HUES6 (cell line): ENCODE data around the gene DNAH8.
"Not testable (repeated sequence)": the region's sequence is repeated elsewhere in the genome, so short reads cannot be mapped to it uniquely, and the experiment has no call there.

Experiments used
- H3K27ac ChIP-seq: 2 replicates; pipeline ENCODE4 v1.7.0; 2013; ENCODE audit warnings: low read depth, mild to moderate bottlenecking, low read length, inconsistent platforms
- H3K27me3 ChIP-seq: 2 replicates; pipeline ENCODE4 v1.6.1; 2013; ENCODE audit warnings: low read length; ENCODE audit not compliant: control insufficient read depth, insufficient read depth
- H3K36me3 ChIP-seq: 2 replicates; pipeline ENCODE4 v1.6.1; 2013; ENCODE audit warnings: low read length; ENCODE audit not compliant: control insufficient read depth, insufficient read depth
- H3K4me1 ChIP-seq: 2 replicates; pipeline ENCODE4 v1.6.1; 2013; ENCODE audit warnings: low read length; ENCODE audit not compliant: control insufficient read depth, insufficient read depth
- H3K4me3 ChIP-seq: 2 replicates; pipeline ENCODE4 v1.5.1; 2013; ENCODE audit warnings: low read depth, low read length
- H3K9ac ChIP-seq: one replicate; pipeline ENCODE4 v1.6.1; 2013; ENCODE audit warnings: mild to moderate bottlenecking, low read length
- H3K9me3 ChIP-seq: 2 replicates; pipeline ENCODE4 v1.6.1; 2013; ENCODE audit warnings: low read depth, low read length; ENCODE audit not compliant: control insufficient read depth, insufficient read depth

DNAH8 gene

DNA sequence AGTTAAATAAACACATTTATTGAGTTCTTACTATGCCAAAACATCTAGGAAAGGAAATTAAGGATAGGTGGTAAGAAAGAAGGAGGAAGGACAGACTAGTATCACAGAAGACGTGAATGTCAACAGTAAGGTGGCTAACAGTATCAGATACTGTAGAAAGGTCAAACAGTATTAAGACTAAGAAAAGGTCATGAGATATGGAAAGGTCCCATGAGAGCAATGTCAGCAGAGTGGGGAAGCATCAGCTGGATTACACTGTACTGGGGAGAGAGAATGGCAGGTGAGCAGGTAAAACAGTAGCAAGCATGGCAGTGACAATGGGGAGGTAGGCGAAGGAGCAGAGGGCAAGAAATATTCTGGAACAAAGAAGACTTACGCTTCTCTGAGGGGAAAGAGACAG, 30.2 kb upstream of the DNAH8 start:
- Histone ChIP-seq H3K4me1 (peaks cover 5% of the 10 kb centered on the region; the same call in 1 of the 2 replicates), H3K27ac (no peak overlapping the region), H3K36me3 (peaks cover 62% of the 10 kb centered on the region), H3K27me3 (no peaks in the 10 kb centered on the region), H3K4me3 (no peak overlapping the region), H3K9ac (no peak overlapping the region), H3K9me3 (no peaks in the 10 kb centered on the region)

DNA sequence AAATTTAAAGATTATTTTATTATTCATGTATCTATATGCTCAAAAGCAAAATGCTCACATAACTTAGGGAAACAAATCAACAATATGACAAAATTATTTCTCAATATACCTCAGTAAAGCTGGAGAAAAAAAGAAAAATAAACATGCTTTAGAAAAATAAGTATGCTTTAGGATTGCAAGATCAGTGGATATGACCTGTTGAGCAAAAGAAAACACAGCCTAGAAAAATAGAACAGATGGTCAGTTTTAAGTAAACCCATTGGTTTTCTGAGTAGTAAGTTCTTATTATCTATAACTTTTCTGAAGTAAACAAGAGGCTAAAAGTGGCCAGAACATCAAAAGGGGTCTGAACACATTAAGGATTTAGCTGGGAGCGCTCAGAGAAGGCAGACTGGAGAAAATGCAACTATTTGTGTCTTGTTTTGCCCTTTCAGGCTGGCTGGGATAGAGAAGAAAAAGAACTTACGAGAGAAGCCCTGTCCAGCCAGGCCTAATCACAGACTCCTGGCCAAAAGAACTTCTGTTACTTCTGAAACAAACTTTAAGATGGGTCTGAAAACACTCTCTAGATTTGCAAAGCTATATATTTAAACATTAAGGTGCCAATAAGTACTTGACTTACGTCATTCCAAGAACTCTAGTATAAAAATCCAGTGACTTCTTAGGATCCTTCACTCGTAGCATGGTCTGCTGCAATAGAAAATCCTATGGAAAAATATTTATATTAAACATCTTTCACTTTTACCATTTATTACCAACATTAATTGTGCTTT, 28.7 kb upstream of the DNAH8 start:
- Histone ChIP-seq H3K4me3 (no peak overlapping the region), H3K9me3 (no peaks in the 10 kb centered on the region), H3K27me3 (no peaks in the 10 kb centered on the region), H3K36me3 (peaks cover 52% of the 10 kb centered on the region), H3K27ac (no peak overlapping the region), H3K4me1 (peaks cover 5% of the 10 kb centered on the region; the same call in 1 of the 2 replicates), H3K9ac (no peak overlapping the region)

DNA sequence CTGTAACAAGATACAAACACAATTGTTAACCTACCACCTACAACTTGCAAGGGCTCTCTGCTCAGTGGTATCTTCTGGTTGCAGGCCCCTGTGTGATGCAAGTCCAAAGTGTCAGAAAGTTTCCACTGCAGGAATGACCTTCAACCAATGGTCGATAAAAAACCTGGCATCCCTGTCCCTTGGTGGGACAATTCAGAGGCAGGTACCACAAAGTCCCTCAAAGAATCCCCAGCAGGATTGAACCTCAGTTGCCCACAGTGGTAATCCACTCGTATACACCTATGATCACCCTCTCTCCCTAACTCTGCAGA, 28.1 kb upstream of the DNAH8 start:
- no peak overlapping the region for H3K27ac ChIP-seq
- H3K9ac ChIP-seq, result no peak overlapping the region
- no peak overlapping the region for H3K4me3 ChIP-seq
- no peaks in the 10 kb centered on the region for H3K27me3 ChIP-seq
- H3K36me3 ChIP-seq, result peaks cover 47% of the 10 kb centered on the region
- peaks cover 5% of the 10 kb centered on the region; the same call in 1 of the 2 replicates for H3K4me1 ChIP-seq
- H3K9me3 ChIP-seq, result no peaks in the 10 kb centered on the region

DNA sequence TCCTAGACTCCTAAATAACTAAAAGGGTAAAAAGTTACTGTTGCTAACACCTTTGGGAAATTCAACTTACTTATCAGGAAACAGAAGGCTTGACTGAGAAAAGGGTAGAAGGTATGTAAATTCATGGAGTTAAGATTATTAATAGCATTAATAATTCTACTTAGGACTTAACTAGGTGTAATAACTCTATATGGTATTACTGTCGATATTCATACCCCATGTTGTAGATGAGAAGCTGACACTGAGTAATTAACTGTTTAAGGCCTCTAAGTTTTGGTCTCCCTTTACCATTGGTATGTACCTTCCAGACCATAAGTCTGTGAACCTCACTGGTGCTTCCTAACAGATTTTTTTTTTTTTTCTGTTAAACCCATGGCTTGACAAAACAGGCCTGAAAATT, 27.6 kb upstream of the DNAH8 start:
- no peak overlapping the region for H3K9ac ChIP-seq
- peaks cover 5% of the 10 kb centered on the region; the same call in 1 of the 2 replicates for H3K4me1 ChIP-seq
- no peak overlapping the region for H3K27ac ChIP-seq
- no peaks in the 10 kb centered on the region for H3K9me3 ChIP-seq
- no peaks in the 10 kb centered on the region for H3K27me3 ChIP-seq
- peaks cover 41% of the 10 kb centered on the region for H3K36me3 ChIP-seq
- no peak overlapping the region for H3K4me3 ChIP-seq

DNA sequence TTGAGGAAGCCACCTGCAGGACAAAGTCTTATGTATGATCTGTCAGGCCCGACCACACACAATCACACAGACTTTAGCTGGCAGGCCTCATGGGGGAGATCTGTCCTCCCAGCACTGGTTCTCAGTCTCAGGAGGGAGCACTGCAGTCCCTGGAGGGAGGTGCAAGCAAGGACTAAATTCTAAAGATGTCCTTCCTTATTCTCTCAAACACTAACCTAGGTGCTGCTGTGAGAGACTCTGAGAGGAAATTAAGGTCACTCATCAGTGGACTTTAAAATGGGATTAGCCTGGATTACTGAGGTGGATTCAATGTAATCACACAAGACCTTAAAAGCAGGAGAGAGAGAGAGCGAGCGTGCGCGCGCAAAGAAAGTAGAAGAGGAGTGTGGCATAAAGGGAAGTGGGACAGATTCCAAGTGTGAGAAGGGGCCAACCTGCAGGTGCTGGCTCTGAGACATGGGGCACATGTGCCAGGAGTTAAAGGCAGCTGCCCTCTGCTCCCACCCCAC, 26.5 kb upstream of the DNAH8 start:
- Histone ChIP-seq H3K9me3 (no peaks in the 10 kb centered on the region), H3K27me3 (no peaks in the 10 kb centered on the region), H3K9ac (no peak overlapping the region), H3K27ac (no peak overlapping the region), H3K4me3 (no peak overlapping the region), H3K4me1 (peaks cover 5% of the 10 kb centered on the region; the same call in 1 of the 2 replicates), H3K36me3 (peaks cover 32% of the 10 kb centered on the region)

DNA sequence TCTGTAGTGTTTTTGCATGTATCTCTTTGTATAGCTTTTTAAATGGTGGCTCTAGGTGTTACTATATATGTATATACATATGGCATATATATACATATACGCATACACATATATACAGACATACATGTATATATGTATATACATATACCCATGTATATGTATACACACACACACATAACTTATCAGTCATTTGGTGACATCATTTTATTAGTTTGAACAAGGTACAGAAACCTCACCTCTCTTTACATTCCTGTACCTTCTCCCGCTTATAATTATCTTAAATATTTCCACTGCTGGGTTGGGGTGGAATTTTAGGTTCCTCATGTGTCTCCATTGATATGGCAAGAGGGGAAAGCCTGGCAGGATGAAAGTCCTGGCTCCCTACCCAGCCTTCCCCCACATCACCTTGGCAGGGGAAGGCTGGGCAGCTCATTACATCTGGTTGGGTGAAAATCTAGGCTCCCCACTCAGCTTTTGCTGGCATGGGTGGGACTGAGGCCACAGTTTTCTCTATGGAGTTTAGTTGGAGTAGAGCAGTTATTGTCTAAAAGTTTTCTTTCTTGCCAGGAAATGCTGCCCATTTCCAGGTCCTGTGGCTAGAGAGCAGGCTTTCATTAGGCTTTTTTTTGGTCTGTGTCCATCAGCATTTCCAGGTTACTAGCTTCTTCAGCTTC, 19.7 kb upstream of the DNAH8 start:
- H3K27ac ChIP-seq, result no peak overlapping the region
- no peak overlapping the region for H3K9ac ChIP-seq
- no peaks in the 10 kb centered on the region for H3K4me1 ChIP-seq
- H3K27me3 ChIP-seq, result no peaks in the 10 kb centered on the region
- H3K36me3 ChIP-seq, result peaks cover 37% of the 10 kb centered on the region
- peaks cover 17% of the 10 kb centered on the region for H3K9me3 ChIP-seq
- no peak overlapping the region for H3K4me3 ChIP-seq

DNA sequence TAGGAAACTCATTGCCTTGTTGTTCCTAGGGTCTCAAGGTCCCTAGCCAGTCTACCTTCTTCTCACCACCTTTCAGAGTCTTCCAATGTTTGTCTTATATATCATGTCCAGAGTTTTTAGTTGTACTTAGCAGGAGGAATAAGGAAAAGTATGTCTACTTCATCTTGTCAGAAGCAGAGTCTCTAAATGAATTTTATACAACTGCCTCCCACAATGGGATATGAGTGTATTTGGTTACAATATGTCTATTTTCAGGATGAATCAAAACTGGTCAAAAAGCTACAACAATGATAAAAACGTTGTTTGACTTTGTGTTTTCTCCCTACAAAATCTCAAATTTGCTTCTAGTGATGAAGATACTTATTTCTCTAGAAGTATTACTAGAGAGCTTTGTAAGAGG, 19.2 kb upstream of the DNAH8 start:
- no peaks in the 10 kb centered on the region for H3K4me1 ChIP-seq
- H3K9me3 ChIP-seq, result peaks cover 23% of the 10 kb centered on the region

DNA sequence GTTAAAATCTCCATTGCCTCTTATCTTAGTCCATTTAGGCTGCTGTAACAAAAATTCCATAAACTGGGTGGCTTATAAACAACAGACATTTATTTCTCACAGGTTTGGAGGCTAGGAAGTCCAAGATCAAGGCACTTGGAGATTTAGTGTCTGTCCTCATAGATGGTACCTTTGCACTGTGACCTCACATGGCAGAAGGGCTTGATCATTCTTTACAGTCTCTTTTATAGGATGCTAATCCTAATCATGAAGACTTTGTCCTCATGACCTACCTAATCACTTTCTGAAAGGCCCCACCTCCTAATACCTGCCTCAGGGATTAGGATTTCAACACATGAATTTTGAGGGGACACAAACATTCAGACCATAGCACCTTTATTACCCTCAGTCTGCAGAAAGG, 18.8 kb upstream of the DNAH8 start:
- peaks cover 46% of the 10 kb centered on the region for H3K36me3 ChIP-seq
- H3K27ac ChIP-seq, result no peak overlapping the region
- no peaks in the 10 kb centered on the region for H3K27me3 ChIP-seq
- peaks cover 25% of the 10 kb centered on the region for H3K9me3 ChIP-seq
- no peak overlapping the region for H3K4me3 ChIP-seq
- no peaks in the 10 kb centered on the region for H3K4me1 ChIP-seq
- no peak overlapping the region for H3K9ac ChIP-seq

More for the DNA sequence above, 19.2 kb upstream of the DNAH8 start:
- H3K27ac ChIP-seq, result no peak overlapping the region
- H3K36me3 ChIP-seq, result peaks cover 42% of the 10 kb centered on the region
- no peaks in the 10 kb centered on the region for H3K27me3 ChIP-seq
- H3K4me3 ChIP-seq, result no peak overlapping the region
- no peak overlapping the region for H3K9ac ChIP-seq

DNA sequence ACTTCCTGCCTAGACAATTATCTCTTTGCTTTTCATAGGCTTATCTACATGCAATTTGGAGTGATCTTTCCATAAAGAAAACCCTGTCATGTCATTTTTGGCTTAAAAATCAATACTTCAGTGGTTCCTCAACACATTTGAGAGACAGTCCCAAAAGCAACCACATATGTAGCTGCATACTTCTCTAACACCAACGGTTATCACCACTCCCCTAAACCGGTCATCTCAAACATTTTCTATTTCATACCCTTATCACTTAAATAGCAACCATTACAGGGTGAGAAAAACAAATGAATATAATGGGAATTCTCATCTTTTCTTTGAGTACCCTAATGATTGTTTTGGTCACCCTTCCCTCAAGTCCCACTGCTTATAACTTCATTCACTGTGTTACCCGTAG, 17.3 kb upstream of the DNAH8 start:
- peaks cover 54% of the 10 kb centered on the region for H3K36me3 ChIP-seq
- no peak overlapping the region for H3K4me3 ChIP-seq
- H3K9me3 ChIP-seq, result peaks cover 33% of the 10 kb centered on the region
- H3K27ac ChIP-seq, result no peak overlapping the region
- no peaks in the 10 kb centered on the region for H3K27me3 ChIP-seq
- H3K4me1 ChIP-seq, result no peaks in the 10 kb centered on the region
- H3K9ac ChIP-seq, result no peak overlapping the region

DNA sequence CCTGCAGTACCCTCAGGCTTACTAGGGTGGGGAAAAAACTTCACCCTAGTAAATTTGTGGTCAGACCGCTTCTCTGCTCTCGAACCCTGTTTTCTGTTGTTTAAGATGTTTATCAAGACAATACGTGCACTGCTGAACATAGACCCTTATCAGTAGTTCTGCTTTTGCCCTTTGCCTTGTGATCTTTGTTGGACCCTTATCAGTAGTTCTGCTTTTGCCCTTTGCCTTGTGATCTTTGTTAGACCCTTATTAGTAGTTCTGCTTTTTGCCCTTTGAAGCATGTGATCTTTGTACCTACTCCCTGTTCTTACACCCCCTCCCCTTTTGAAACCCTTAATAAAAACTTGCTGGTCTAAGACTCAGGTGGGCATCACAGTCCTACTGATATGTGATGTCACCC, 15.4 kb upstream of the DNAH8 start:
- H3K27ac ChIP-seq, H3K27me3 ChIP-seq, H3K9ac ChIP-seq, H3K4me3 ChIP-seq, H3K4me1 ChIP-seq: not testable (repeated sequence)
- Histone ChIP-seq H3K36me3 (peaks cover 48% of the 10 kb centered on the region), H3K9me3 (peaks cover 29% of the 10 kb centered on the region)

DNA sequence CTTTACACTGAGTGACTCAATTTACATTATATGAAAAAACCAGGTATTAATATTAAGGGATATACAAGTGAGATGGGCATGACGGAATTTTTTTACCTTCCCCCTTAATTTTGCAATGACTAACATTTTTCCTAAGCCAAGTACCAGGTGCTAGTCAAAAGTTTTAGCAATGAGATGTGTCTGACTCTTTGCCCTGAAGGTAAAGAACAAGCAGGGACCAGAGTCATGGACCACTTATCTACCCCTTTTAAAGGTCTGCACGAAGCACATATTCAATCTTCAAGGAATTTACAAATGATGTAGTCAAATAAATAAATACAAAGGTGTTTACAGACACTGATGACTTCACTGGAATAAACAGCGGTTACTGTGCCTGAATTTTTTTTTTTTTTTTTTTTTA, 13.6 kb upstream of the DNAH8 start:
- Histone ChIP-seq H3K36me3 (peaks cover 38% of the 10 kb centered on the region), H3K9me3 (peaks cover 29% of the 10 kb centered on the region), H3K4me3 (peak overlapping the region; percentile 37; the same call in 1 of the 2 replicates), H3K9ac (no peak overlapping the region), H3K27ac (no peak overlapping the region), H3K4me1 (no peaks in the 10 kb centered on the region), H3K27me3 (no peaks in the 10 kb centered on the region)
